Islet precursor cell (in vitro differentiated cells): Measurements from ENCODE around the gene UST.

ENCODE experiments used
- DNase-seq: peaks from one replicate; pipeline ENCODE4 v3.0.0-alpha.2; 2018

Gene UST

GRCh38 chr6:148808786-148809304 lies 62.0 kb downstream of the UST start:
- no peak for DNase-seq

GRCh38 chr6:148811459-148811858 lies 64.6 kb downstream of the UST start:
- no peak for DNase-seq

GRCh38 chr6:148814082-148814790 lies 67.4 kb downstream of the UST start:
- DNase-seq, result no peak

GRCh38 chr6:148814869-148815268 lies 68.0 kb downstream of the UST start:
- no peak for DNase-seq

- DNase-seq, result no peak
Observed at GRCh38 chr6:148816117-148816516, 69.3 kb downstream of the UST start.

GRCh38 chr6:148817689-148818088 lies 70.9 kb downstream of the UST start:
- no peak for DNase-seq

- DNase-seq, result no peak
Observed at GRCh38 chr6:148818939-148819575, 72.2 kb downstream of the UST start.

- no peak for DNase-seq
Observed at GRCh38 chr6:148819852-148820251, 73.0 kb downstream of the UST start.

GRCh38 chr6:148822819-148823218 lies 76.0 kb downstream of the UST start:
- no peak for DNase-seq

- DNase-seq, result no peak
Observed at GRCh38 chr6:148824291-148824690, 77.5 kb downstream of the UST start.

GRCh38 chr6:148824960-148825359 lies 78.1 kb downstream of the UST start:
- no peak for DNase-seq

GRCh38 chr6:148825492-148825891 lies 78.7 kb downstream of the UST start:
- no peak for DNase-seq

GRCh38 chr6:148827416-148828045 lies 80.7 kb downstream of the UST start:
- DNase-seq, result no peak

GRCh38 chr6:148828047-148828446 lies 81.2 kb downstream of the UST start:
- no peak for DNase-seq

GRCh38 chr6:148829415-148830101 lies 82.7 kb downstream of the UST start:
- DNase-seq, result no peak

- DNase-seq, result no peak
Observed at GRCh38 chr6:148830614-148831013, 83.8 kb downstream of the UST start.

GRCh38 chr6:148831064-148831463 lies 84.2 kb downstream of the UST start:
- DNase-seq, result no peak

GRCh38 chr6:148831531-148831930 lies 84.7 kb downstream of the UST start:
- DNase-seq, result no peak

GRCh38 chr6:148835920-148836441 lies 89.2 kb downstream of the UST start:
- DNase-seq, result no peak

- no peak for DNase-seq
Observed at GRCh38 chr6:148836751-148837150, 89.9 kb downstream of the UST start.

GRCh38 chr6:148837941-148838340 lies 91.1 kb downstream of the UST start:
- DNase-seq, result no peak

- no peak for DNase-seq
Observed at GRCh38 chr6:148839044-148839443, 92.2 kb downstream of the UST start.

GRCh38 chr6:148840256-148840655 lies 93.4 kb downstream of the UST start:
- DNase-seq, result peak; percentile 56
